PFSK-1 (cell line): Measurements from ENCODE around the gene WLS.

Source experiments
- POLR2AphosphoS5 ChIP-seq: IDR thresholded peaks from 2 replicates; pipeline ENCODE4 v1.6.1; 2012; ENCODE audit warnings: low read depth, mild to moderate bottlenecking, control low read depth, low read length, moderate library complexity
- SIN3A ChIP-seq: IDR thresholded peaks from 2 replicates; pipeline ENCODE4 v1.6.1; 2012; ENCODE audit warnings: mild to moderate bottlenecking, low read length, moderate library complexity, borderline replicate concordance; ENCODE audit not compliant: insufficient read depth
- TAF1 ChIP-seq: IDR thresholded peaks from 2 replicates; pipeline ENCODE4 v1.6.1; 2012; ENCODE audit warnings: low read length, control low read depth, borderline replicate concordance; ENCODE audit not compliant: insufficient read depth
- TF ChIP-seq, protein P1 (sequence below), 2 experiments: IDR thresholded peaks; 2 replicates each; pipeline versions ENCODE4 v1.6.1 to v1.8.0; 2011 to 2012; ENCODE audit warnings: low read depth in 2 of 2, low read length in 2 of 2, control low read depth in 1 of 2, inconsistent platforms in 1 of 2, mild to moderate bottlenecking in 1 of 2, moderate library complexity in 1 of 2; ENCODE audit not compliant: insufficient read depth in 1 of 2

DNA sequence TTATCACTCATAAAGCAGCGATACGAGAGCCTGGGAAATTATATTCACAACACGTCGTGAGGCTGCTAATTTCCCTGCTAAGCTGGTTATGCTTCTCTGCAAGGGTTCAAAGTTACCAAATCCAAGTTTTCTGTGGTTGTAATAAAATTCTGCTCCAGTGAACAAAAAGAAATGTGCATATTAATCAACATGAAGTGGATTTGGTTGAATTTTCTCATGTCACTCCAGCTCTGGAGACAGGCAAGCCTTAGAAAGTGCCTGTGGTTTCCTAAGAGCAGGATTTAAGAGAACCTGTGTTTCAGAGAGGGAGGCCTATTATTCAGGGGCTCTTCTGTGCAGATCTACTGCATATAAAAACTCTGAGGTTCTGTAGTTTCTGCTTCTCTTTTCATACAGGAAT, 87.5 kb downstream of the WLS start:
- TF ChIP-seq POLR2AphosphoS5 = no peak
- TF ChIP-seq, protein P1, sequence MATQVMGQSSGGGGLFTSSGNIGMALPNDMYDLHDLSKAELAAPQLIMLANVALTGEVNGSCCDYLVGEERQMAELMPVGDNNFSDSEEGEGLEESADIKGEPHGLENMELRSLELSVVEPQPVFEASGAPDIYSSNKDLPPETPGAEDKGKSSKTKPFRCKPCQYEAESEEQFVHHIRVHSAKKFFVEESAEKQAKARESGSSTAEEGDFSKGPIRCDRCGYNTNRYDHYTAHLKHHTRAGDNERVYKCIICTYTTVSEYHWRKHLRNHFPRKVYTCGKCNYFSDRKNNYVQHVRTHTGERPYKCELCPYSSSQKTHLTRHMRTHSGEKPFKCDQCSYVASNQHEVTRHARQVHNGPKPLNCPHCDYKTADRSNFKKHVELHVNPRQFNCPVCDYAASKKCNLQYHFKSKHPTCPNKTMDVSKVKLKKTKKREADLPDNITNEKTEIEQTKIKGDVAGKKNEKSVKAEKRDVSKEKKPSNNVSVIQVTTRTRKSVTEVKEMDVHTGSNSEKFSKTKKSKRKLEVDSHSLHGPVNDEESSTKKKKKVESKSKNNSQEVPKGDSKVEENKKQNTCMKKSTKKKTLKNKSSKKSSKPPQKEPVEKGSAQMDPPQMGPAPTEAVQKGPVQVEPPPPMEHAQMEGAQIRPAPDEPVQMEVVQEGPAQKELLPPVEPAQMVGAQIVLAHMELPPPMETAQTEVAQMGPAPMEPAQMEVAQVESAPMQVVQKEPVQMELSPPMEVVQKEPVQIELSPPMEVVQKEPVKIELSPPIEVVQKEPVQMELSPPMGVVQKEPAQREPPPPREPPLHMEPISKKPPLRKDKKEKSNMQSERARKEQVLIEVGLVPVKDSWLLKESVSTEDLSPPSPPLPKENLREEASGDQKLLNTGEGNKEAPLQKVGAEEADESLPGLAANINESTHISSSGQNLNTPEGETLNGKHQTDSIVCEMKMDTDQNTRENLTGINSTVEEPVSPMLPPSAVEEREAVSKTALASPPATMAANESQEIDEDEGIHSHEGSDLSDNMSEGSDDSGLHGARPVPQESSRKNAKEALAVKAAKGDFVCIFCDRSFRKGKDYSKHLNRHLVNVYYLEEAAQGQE (IDR thresholded peaks at IDR 0.05; ENCODE audit: insufficient read depth in 1 of 2, low read depth in 2 of 2, low read length in 2 of 2) = no peak
- TF ChIP-seq TAF1 = no peak
- no peak for TF ChIP-seq SIN3A
